GM12874 (cell line): Measurements from ENCODE around the gene PCNT.

ENCODE experiments used
- CTCF ChIP-seq: IDR thresholded peaks from 2 replicates; pipeline ENCODE4 v1.5.1; 2011; ENCODE audit warnings: low read depth, mild to moderate bottlenecking, control low read depth, low read length, moderate library complexity; ENCODE audit not compliant: insufficient read depth

PCNT gene

GRCh38 chr21:46311568-46311967 is 12.4 kb upstream of the PCNT start:
- TF ChIP-seq CTCF = no peak

DNA sequence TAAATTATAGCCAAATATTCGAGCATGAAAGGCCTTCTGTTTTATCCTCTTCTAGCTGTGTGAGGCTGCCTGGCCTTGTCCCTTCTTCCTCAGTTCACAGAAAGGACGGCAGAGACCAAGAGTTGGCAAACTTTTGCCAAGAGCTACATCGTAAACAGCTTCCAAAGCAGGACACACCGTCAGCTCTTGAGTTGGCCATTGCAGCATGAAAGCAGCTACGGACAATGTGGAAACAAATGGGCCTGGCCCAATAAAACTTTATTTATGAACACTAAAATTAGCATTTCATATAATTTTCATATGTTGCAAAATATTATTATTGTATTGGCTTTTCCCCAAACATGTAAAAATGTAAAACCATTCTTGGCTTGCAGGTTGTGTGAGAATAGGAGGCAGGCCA is 11.0 kb upstream of the PCNT start:
- no peak for TF ChIP-seq CTCF

GRCh38 chr21:46314441-46315020 is 9.4 kb upstream of the PCNT start:
- no peak for TF ChIP-seq CTCF

DNA sequence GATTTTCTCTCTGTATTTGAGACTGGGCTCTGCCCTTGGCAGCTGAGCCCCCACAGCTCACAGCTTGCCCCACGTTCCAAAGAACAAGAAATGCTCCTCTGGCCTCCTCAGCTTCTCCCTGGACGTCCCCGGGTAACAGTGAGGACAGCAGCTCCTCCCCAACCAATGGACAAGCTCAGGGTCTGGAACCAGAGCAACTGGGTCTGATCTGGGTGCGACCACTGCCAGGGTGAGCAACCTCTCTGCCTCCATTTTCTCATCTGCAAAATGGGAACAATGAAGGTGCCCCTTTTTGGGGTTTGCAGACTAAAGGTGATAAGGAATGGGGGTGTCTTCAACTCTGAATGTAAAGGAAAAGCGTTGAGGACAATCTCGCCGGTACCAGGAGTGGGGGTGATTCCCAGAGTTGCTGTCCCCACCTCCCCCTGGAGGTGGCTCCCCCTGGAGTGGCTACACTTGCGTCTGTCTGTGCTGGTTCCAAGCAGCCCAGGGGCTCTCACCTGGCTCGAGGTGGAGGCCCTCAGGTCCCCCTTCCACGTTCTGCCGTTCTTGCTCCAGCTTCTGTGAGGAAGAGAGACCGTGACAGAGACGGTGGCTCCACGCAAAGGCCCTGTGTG is 7.1 kb upstream of the PCNT start:
- TF ChIP-seq CTCF = no peak

DNA sequence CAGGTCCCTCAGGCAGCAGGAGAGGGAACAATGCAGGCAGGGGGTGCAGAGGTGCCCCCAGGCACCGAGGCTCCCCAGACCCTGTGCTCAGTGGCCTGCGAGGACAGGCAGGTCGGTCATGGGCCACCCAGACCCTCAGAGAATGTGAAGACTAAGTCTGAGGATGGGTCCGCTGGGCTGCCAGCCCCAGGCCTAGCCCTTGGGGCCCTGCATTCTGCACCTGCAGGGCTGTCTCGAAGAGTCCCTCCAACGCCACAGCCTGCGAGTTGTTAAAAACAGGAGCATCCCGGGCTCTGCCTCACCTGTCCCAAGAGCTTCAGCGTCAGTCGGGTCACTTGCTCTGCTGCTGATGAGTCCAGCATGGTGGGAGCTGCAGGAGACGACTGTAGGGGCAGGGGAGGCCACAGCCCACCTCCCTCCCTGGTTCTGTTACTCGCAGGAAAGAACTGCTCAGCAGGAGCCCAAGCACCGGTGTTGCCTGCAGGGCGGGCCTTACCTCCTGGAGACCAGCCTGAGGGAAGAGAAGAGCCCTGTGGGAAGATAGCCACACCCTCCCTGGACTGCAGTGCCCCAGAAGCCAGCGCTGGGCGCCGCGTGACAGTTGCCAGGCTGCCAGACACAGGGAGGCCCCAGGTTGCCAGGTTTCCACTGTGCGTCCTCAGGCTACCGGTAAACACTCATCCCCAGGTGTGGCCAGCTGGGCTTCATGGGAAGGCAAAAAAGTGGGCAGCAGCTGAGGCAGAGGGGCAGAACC is 6.1 kb upstream of the PCNT start:
- TF ChIP-seq CTCF = no peak

GRCh38 chr21:46318464-46318845 is 5.5 kb upstream of the PCNT start:
- TF ChIP-seq CTCF = no peak

DNA sequence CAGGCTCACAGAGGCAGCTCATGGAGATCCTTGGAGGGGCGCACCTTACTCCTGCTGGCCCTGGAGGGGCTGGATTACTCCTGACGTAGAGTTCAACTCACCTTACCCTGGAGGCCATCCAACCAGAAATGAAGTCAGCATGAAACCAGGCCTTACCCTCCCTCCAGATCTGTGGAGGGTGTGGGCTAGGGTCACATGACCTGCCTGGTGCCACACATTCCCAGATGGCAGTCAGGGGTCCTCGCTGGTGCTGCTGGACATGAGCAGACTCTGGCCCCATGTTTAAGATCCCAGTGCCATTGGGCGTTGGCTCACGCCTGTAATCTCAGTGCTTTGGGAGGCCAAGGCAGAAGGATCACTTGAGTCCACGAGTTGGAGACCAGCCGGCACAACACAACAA is 4.8 kb upstream of the PCNT start:
- TF ChIP-seq CTCF = no peak
